ENCODE measurements around the gene CST11. TPM values are rescaled to one million over a fixed set of nuclear protein-coding genes. Genes with fewer than 3 reads are reported as not detected.

CST11 gene, protein sequence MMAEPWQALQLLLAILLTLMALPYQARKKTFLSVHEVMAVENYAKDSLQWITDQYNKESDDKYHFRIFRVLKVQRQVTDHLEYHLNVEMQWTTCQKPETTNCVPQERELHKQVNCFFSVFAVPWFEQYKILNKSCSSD
- not detected for total RNA-seq (ENCODE audit: unreplicated experiment)
- long read RNA-seq, result 0 reads

DNA sequence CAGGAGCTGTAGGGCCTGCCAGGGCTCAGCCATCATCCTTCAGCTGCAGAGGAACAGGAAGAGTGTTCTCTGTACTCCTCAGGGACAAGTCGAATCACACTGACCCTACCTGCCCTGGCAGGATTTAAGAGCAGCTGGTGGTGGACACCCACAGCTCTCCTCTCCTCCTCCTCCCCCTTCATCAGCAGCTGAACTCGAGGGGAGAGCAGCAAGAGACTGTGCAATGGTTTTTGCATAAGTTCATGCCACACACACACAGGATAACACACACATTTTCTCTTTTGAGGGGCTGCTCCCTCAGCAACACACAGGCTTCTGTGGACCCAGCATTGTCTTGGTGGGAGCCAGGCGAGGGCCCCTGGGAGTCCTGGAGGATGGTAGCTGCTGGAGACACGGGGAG lies at the start of gene CST11:
TSS of gene CST11 (minus strand) at position 101 of the 400 bp plus-strand sequence. CDS start at position 36, 65 bp downstream.
- H3K4me3 Mint-ChIP-seq (ENCODE audit: unreplicated experiment), result no peak within 1 kb of the TSS
- H3K27ac Mint-ChIP-seq (ENCODE audit: unreplicated experiment), result no peak within 1 kb of the TSS
- H3K27me3 Mint-ChIP-seq (ENCODE audit: unreplicated experiment), result no peaks in the 10 kb centered on the region

DNA sequence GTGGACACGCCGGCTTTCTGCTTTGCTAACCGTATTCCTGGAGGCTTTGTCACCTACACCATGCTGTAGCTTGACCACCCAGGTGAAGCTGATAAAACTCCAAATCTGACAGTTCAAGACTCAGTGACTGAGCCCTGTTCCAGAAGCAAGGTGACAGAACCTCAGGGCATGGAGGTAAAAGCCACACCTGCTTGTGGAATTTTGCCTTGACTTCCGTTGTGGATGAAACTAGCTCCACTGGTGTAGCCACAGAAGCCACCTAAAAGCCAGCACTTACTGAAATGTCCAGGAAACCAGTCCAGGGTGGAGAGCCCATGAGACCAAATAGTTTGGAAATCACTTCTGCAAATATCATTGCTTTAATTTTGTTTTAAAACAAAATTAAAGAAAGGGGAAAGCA lies 49.2 kb upstream of the CST11 start:
- TF ChIP-seq, protein P1, sequence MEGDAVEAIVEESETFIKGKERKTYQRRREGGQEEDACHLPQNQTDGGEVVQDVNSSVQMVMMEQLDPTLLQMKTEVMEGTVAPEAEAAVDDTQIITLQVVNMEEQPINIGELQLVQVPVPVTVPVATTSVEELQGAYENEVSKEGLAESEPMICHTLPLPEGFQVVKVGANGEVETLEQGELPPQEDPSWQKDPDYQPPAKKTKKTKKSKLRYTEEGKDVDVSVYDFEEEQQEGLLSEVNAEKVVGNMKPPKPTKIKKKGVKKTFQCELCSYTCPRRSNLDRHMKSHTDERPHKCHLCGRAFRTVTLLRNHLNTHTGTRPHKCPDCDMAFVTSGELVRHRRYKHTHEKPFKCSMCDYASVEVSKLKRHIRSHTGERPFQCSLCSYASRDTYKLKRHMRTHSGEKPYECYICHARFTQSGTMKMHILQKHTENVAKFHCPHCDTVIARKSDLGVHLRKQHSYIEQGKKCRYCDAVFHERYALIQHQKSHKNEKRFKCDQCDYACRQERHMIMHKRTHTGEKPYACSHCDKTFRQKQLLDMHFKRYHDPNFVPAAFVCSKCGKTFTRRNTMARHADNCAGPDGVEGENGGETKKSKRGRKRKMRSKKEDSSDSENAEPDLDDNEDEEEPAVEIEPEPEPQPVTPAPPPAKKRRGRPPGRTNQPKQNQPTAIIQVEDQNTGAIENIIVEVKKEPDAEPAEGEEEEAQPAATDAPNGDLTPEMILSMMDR (IDR thresholded peaks at IDR 0.05; ENCODE audit: unreplicated experiment), result no peak
- no peak for DNase-seq (ENCODE audit: low spot score)
- H3K27ac Mint-ChIP-seq (ENCODE audit: unreplicated experiment), result no peak overlapping the region
- H3K36me3 Mint-ChIP-seq (ENCODE audit: low read depth, unreplicated experiment), result no peaks in the 10 kb centered on the region
- H3K27me3 Mint-ChIP-seq (ENCODE audit: unreplicated experiment), result peaks cover 3% of the 10 kb centered on the region
- no peaks in the 10 kb centered on the region for H3K4me1 Mint-ChIP-seq (ENCODE audit: unreplicated experiment)
- H3K4me3 Mint-ChIP-seq (ENCODE audit: unreplicated experiment), result no peak overlapping the region
- no peaks in the 10 kb centered on the region for H3K9me3 Mint-ChIP-seq (ENCODE audit: unreplicated experiment)

More for the DNA sequence above, at the start of gene CST11:
- Mint-ChIP-seq H3K36me3 (ENCODE audit: low read depth, unreplicated experiment) (no peaks in the 10 kb centered on the region), H3K4me1 (ENCODE audit: unreplicated experiment) (no peaks in the 10 kb centered on the region), H3K9me3 (ENCODE audit: unreplicated experiment) (no peaks in the 10 kb centered on the region)
- DNase-seq (ENCODE audit: low spot score), result no peak
- TF ChIP-seq, protein P1 (IDR thresholded peaks at IDR 0.05; ENCODE audit: unreplicated experiment), result no peak

DNA sequence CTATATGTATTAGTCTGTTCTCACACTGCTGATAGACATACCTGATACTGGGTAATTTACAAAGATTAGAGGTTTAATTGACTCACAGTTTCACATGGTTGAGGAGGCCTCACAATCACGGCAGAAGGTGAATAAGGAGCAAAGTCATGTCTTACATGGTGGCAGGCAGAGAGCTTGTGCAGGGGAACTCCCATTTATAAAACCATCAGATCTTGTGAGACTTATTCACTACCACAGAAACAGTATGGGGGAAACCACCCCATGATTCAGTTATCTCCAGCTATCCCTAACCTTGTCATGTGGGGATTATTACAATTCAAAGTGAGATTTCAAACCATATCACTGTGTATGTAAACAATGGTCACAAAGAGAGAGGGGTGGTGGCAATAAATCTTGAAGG lies 44.9 kb upstream of the CST11 start:
- no peak for DNase-seq (ENCODE audit: low spot score)
- TF ChIP-seq, protein P1 (IDR thresholded peaks at IDR 0.05; ENCODE audit: unreplicated experiment), result no peak
- Mint-ChIP-seq H3K36me3 (ENCODE audit: low read depth, unreplicated experiment) (no peaks in the 10 kb centered on the region), H3K27ac (ENCODE audit: unreplicated experiment) (no peak overlapping the region), H3K9me3 (ENCODE audit: unreplicated experiment) (no peaks in the 10 kb centered on the region), H3K4me3 (ENCODE audit: unreplicated experiment) (no peak overlapping the region), H3K27me3 (ENCODE audit: unreplicated experiment) (peaks cover 3% of the 10 kb centered on the region), H3K4me1 (ENCODE audit: unreplicated experiment) (no peaks in the 10 kb centered on the region)

DNA sequence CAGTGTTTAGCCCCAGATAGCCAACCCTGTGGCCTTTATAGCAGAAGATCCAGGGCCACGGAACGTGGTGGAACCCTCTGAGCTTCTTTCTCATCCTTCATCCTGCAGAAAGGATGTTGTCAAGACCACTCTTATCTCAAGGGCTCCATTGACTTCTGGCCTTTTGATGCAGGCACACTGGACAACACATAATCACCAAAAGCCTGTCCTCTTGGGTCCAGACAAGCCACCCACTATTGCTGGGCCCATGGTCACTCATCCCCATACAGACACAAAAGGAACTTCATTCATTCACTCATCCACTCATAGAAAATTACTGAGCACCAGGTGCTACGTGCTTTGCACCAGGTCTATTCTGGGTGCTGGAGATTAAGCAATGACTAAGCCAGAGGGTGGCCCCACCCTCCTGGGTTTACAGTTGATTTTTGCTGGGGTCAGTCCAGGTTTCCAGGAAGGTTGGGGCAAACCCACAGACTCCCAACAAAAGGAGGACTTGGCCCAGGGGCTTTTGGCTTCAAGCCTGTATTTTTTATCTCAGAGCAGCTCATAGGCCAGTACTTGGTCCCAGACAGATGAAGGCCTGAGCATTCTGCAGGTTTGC lies 40.6 kb upstream of the CST11 start:
- peaks cover 4% of the 10 kb centered on the region for H3K27me3 Mint-ChIP-seq (ENCODE audit: unreplicated experiment)
- H3K4me1 Mint-ChIP-seq (ENCODE audit: unreplicated experiment), result no peaks in the 10 kb centered on the region
- no peak for DNase-seq (ENCODE audit: low spot score)
- H3K4me3 Mint-ChIP-seq (ENCODE audit: unreplicated experiment), result no peak overlapping the region
- H3K27ac Mint-ChIP-seq (ENCODE audit: unreplicated experiment), result no peak overlapping the region
- TF ChIP-seq, protein P1 (IDR thresholded peaks at IDR 0.05; ENCODE audit: unreplicated experiment), result no peak
- H3K9me3 Mint-ChIP-seq (ENCODE audit: unreplicated experiment), result no peaks in the 10 kb centered on the region
- no peaks in the 10 kb centered on the region for H3K36me3 Mint-ChIP-seq (ENCODE audit: low read depth, unreplicated experiment)

DNA sequence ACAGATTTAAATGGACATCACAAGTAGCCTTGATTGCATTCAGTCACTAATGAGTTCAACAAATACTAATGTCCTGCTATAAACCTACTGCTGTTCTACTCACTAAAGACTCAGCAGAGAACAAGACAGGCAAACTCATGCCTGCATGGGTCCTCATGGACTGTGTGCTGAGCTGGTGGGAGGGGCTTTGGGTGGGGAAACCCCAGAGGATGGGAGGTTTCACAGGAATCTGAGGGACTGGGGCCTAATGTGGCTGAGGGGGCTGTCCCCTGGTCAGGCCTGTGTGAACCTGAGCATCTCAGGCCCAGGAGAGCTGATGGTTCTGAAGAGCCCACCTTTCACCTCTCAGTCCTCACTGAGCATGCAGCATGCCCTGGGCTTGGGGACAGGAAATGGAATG lies 39.6 kb upstream of the CST11 start:
- no peaks in the 10 kb centered on the region for H3K4me1 Mint-ChIP-seq (ENCODE audit: unreplicated experiment)
- H3K9me3 Mint-ChIP-seq (ENCODE audit: unreplicated experiment), result no peaks in the 10 kb centered on the region
- no peak overlapping the region for H3K4me3 Mint-ChIP-seq (ENCODE audit: unreplicated experiment)
- peaks cover 4% of the 10 kb centered on the region for H3K27me3 Mint-ChIP-seq (ENCODE audit: unreplicated experiment)
- no peak overlapping the region for H3K27ac Mint-ChIP-seq (ENCODE audit: unreplicated experiment)
- no peak for DNase-seq (ENCODE audit: low spot score)
- H3K36me3 Mint-ChIP-seq (ENCODE audit: low read depth, unreplicated experiment), result no peaks in the 10 kb centered on the region
- TF ChIP-seq, protein P1 (IDR thresholded peaks at IDR 0.05; ENCODE audit: unreplicated experiment), result no peak

Measured in endothelial cell (in vitro differentiated cells).